ENCODE results near the gene LCE3D. TPM values are rescaled to one million over a fixed set of nuclear protein-coding genes. Genes with fewer than 3 reads are reported as not detected.

LCE3D gene
- total RNA-seq (2012; rRNA removed) (not detected in 2 replicates), polyA plus RNA-seq (2012; rRNA removed) (not detected in 2 replicates), Bru-seq, nascent RNA (not detected), BruChase-seq, experiment 1, labeled RNA remaining after a 6-hour chase (not detected), BruChase-seq, experiment 2, labeled RNA remaining after a 2-hour chase (not detected)
- polyA plus RNA-seq (2012; cell fraction: cytosol; rRNA removed): not detected in 2 replicates
- polyA plus RNA-seq (2012; cell fraction: nucleus; rRNA removed; ENCODE audit: low replicate concordance): not detected in 2 replicates
- long read RNA-seq: 0 reads

- Histone ChIP-seq H4K5ac (ENCODE audit: low read depth, low read length) (no peak within 1 kb of the TSS), H4K91ac (ENCODE audit: insufficient read depth, low read depth, low read length) (no peak within 1 kb of the TSS), H3K56ac (ENCODE audit: extremely low read depth, insufficient read depth, low read length) (no peak within 1 kb of the TSS), H3K4me1 (ENCODE audit: control insufficient read depth, insufficient read depth, low read length) (no peaks in the 10 kb centered on the region), H3K9me3 (ENCODE audit: control insufficient read depth, insufficient read depth, low read length) (no peaks in the 10 kb centered on the region), H2AK9ac (replicated peaks; ENCODE audit: low read depth, low read length, poor library complexity) (no peak within 1 kb of the TSS), H3K9me1 (ENCODE audit: insufficient read depth, low read length) (no peaks in the 10 kb centered on the region), H2AFZ (replicated peaks; ENCODE audit: low read length, poor library complexity) (no peak within 1 kb of the TSS), H4K8ac (ENCODE audit: low read depth in 2 of 2, low read length in 2 of 2) (no peak within 1 kb of the TSS), H3K4me2 (ENCODE audit: low read depth, low read length) (no peak within 1 kb of the TSS), H3K4ac (ENCODE audit: low read depth, low read length) (no peak within 1 kb of the TSS), H3K27ac (ENCODE audit: insufficient read depth, low read length) (no peak within 1 kb of the TSS), H3K4me3 (ENCODE audit: insufficient read depth, low read depth, low read length) (no peak within 1 kb of the TSS), H3K36me3 (ENCODE audit: control insufficient read depth, insufficient read depth, low read length) (no peaks in the 10 kb centered on the region), H2BK120ac (ENCODE audit: low read depth, low read length) (no peak within 1 kb of the TSS), H2BK5ac (ENCODE audit: low read depth, low read length, poor library complexity, severe bottlenecking) (no peak within 1 kb of the TSS), H3K27me3 (ENCODE audit: control insufficient read depth, insufficient read depth, low read length) (no peaks in the 10 kb centered on the region), H2BK20ac (ENCODE audit: low read depth, low read length) (no peak within 1 kb of the TSS), H3K9ac (ENCODE audit: low read depth, low read length) (no peak within 1 kb of the TSS), H2AK5ac (ENCODE audit: low read depth, low read length) (no peak within 1 kb of the TSS), H3K79me1 (ENCODE audit: low read depth in 1 of 2, low read length in 2 of 2) (no peaks in the 10 kb centered on the region), H4K20me1 (ENCODE audit: insufficient read depth, low read length) (no peaks in the 10 kb centered on the region), H2BK15ac (ENCODE audit: low read depth, low read length) (no peak within 1 kb of the TSS), H3K14ac (replicated peaks; ENCODE audit: low read depth, low read length) (no peak within 1 kb of the TSS), H3K18ac (ENCODE audit: low read depth, low read length) (no peak within 1 kb of the TSS), H3K23ac (ENCODE audit: low read depth, low read length) (no peak within 1 kb of the TSS)
- DNase-seq (peak; percentile 0), ATAC-seq (ENCODE audit: low read depth) (no peak)
- dilution Hi-C loops (cut with HindIII; ENCODE audit: low sequenced_read_pairs, unreplicated experiment) (no loop called here), intact Hi-C loops (cut with micrococcal nuclease) (no loop called here), in situ Hi-C loops (cut with MboI; ENCODE audit: low sequenced_read_pairs) (no loop called here)
- 0% methylated on average over 1 of the region's 4 CpGs; no CpG with 5 or more reads in 1 of the 2 experiments for WGBS, 2 experiments (ENCODE audit: extremely low coverage in 2 of 2, insufficient read length in 1 of 2)
- no TSS peak for BruUV-seq (replicated peaks)
- POLR2A ChIA-PET (ENCODE audit: unreplicated experiment): no interaction called here
- CTCF ChIA-PET: interaction anchor here (1.0 kb wide), 1 partner anchor 38 kb away, joined by 3 read pairs; no protein-coding TSS in a partner anchor
- no peak for TF ChIP-seq MXI1 (IDR thresholded peaks at IDR 0.05; ENCODE audit: borderline replicate concordance, low read depth, low read length)
- no peak for TF ChIP-seq CEBPB (IDR thresholded peaks at IDR 0.05; ENCODE audit: low read depth, low read length)
Measured at GRCh38 chr1:152580433-152580832, at the start of gene LCE3D. TSS of gene LCE3D (minus strand) at chr1:152580516. CDS start at chr1:152579936, 580 bp downstream.
